Measurements from ENCODE around the gene U2AF1.
"Not testable (repeated sequence)": the region's sequence is repeated elsewhere in the genome, so short reads cannot be mapped to it uniquely, and the experiment has no call there.

DNA sequence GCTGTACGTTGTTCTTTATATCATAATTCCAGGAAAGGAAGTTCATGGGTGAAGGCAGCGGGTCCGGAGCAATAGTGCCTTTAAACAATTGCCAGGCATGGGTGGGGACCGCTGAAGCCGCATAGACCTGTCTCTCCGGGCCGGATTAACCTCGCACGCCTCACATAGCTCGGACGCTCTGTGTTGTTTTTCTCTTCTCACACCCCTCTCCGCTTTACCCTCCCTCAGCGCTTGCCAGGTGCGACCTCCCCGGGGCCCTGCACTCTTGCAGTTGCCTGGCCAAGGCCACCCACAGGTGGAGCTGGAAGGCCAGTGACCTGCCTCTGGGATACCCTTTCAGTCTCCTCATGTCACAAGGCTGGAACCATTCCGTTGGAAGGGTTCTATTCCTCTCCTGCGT lies 807 bp upstream of the U2AF1 start:
- not testable (repeated sequence) for TF ChIP-seq POLR2AphosphoS5 (IDR thresholded peaks at IDR 0.05); POLR2A (IDR thresholded peaks at IDR 0.05; ENCODE audit: low read depth)
- TF ChIP-seq, protein P1, sequence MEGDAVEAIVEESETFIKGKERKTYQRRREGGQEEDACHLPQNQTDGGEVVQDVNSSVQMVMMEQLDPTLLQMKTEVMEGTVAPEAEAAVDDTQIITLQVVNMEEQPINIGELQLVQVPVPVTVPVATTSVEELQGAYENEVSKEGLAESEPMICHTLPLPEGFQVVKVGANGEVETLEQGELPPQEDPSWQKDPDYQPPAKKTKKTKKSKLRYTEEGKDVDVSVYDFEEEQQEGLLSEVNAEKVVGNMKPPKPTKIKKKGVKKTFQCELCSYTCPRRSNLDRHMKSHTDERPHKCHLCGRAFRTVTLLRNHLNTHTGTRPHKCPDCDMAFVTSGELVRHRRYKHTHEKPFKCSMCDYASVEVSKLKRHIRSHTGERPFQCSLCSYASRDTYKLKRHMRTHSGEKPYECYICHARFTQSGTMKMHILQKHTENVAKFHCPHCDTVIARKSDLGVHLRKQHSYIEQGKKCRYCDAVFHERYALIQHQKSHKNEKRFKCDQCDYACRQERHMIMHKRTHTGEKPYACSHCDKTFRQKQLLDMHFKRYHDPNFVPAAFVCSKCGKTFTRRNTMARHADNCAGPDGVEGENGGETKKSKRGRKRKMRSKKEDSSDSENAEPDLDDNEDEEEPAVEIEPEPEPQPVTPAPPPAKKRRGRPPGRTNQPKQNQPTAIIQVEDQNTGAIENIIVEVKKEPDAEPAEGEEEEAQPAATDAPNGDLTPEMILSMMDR (IDR thresholded peaks at IDR 0.05): not testable (repeated sequence)

Data from esophagus muscularis mucosa (tissue), 3 donors.